ENCODE measurements around the gene TACO1.

Gene TACO1

DNA sequence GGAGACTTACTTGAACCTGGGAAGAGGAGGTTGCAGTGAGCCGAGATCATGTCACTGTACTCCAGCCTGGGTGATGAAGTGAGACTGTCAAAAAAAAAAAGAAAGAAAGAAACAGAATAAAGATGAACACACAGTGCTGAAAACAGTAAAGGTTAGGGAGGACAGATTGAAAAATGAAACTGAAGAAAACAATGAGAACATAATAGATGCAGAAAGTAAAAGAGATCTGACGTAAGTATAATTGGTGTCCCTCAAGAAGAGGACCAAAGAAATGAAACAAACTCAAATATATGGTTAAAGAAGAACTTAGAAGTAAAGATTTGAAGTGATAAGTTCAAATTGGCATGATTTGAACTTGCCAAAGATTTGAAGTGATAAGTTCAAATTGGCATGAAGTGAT lies 43.3 kb upstream of the TACO1 start (continued):
- TF ChIP-seq, protein P1, sequence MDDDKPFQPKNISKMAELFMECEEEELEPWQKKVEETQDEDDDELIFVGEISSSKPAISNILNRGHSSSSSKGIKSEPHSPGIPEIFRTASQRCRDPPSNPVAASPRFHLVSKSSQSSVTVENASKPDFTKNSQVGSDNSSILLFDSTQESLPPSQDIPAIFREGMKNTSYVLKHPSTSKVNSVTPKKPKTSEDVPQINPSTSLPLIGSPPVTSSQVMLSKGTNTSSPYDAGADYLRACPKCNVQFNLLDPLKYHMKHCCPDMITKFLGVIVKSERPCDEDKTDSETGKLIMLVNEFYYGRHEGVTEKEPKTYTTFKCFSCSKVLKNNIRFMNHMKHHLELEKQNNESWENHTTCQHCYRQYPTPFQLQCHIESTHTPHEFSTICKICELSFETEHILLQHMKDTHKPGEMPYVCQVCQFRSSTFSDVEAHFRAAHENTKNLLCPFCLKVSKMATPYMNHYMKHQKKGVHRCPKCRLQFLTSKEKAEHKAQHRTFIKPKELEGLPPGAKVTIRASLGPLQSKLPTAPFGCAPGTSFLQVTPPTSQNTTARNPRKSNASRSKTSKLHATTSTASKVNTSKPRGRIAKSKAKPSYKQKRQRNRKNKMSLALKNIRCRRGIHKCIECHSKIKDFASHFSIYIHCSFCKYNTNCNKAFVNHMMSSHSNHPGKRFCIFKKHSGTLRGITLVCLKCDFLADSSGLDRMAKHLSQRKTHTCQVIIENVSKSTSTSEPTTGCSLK (tag by site-specific recombination; IDR thresholded peaks at IDR 0.05): no peak
- TF ChIP-seq, protein P2, sequence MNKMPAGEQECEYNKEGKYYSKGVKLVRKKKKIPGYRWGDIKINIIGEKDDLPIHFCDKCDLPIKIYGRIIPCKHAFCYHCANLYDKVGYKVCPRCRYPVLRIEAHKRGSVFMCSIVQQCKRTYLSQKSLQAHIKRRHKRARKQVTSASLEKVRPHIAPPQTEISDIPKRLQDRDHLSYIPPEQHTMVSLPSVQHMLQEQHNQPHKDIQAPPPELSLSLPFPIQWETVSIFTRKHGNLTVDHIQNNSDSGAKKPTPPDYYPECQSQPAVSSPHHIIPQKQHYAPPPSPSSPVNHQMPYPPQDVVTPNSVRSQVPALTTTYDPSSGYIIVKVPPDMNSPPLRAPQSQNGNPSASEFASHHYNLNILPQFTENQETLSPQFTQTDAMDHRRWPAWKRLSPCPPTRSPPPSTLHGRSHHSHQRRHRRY (tag by site-specific recombination; IDR thresholded peaks at IDR 0.05): no peak
- no peak for TF ChIP-seq ZNF600 (tag by site-specific recombination; IDR thresholded peaks at IDR 0.05)
- no peak for TF ChIP-seq MEIS1 (CRISPR knock-in tag; IDR thresholded peaks at IDR 0.05; ENCODE audit: borderline replicate concordance)
- TF ChIP-seq ZNF155 (tag by site-specific recombination; IDR thresholded peaks at IDR 0.05): no peak
- no peak for TF ChIP-seq ZNF335 (tag by site-specific recombination; conservative IDR thresholded peaks at IDR 0.05)
- TF ChIP-seq ZNF274 (IDR thresholded peaks at IDR 0.05; ENCODE audit: low read length): no peak
- TF ChIP-seq ZNF274 (tag by site-specific recombination; IDR thresholded peaks at IDR 0.05; ENCODE audit: borderline replicate concordance): no peak
- no peak for TF ChIP-seq ZIC2 (tag by site-specific recombination; IDR thresholded peaks at IDR 0.05)
- TF ChIP-seq ZNF433 (tag by site-specific recombination; IDR thresholded peaks at IDR 0.05; ENCODE audit: low read depth): no peak
- no peak for TF ChIP-seq HOXA7 (CRISPR knock-in tag; IDR thresholded peaks at IDR 0.05; ENCODE audit: borderline replicate concordance)
- TF ChIP-seq ZNF133 (tag by site-specific recombination; IDR thresholded peaks at IDR 0.05): peak; percentile 98
- no peak for TF ChIP-seq ZNF777 (tag by site-specific recombination; IDR thresholded peaks at IDR 0.05; ENCODE audit: borderline replicate concordance)

DNA sequence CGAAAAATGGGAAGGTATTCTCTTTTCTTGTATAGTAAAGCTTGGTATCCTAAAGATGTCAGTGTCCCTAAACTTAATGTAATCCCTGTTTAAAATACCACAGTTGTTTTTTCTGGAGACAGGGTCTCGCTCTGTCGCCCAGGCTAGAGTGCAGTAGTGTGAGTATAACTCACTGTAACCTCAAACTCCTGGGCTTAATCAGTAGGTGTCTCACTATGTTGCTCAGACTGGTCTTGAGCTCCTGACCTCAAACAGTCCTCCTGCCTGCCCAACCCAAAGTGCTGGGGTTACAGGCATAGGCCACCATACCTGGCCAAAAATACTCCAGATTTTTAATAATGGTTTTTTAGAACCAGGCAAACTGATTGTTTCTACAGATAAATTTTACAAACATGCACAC lies 42.3 kb upstream of the TACO1 start:
- POLR2A ChIA-PET: no interaction called here
- CTCF ChIA-PET: interaction anchor here (0.6 to 1.4 kb wide), 3 partner anchors 30 to 133 kb away, joined by 3 to 5 read pairs (median 3); no protein-coding TSS in a partner anchor
- no peaks in the 10 kb centered on the region for H3K9me3 ChIP-seq (ENCODE audit: control insufficient read depth, insufficient read depth, low read depth, low read length)
- H3K4me3 ChIP-seq (ENCODE audit: low read depth, low read length): no peak overlapping the region
- H3K36me3 ChIP-seq (ENCODE audit: control insufficient read depth in 2 of 2, insufficient read depth in 1 of 2, low read length in 2 of 2): peaks cover 0 to 3% of the 10 kb centered on the region in 2 experiments; a peak in 2 of 3 replicates
- peaks cover 2% of the 10 kb centered on the region; the same call in 1 of the 2 replicates for H3K4me1 ChIP-seq (ENCODE audit: control insufficient read depth, insufficient read depth, low read length)
- TF ChIP-seq, protein P3, sequence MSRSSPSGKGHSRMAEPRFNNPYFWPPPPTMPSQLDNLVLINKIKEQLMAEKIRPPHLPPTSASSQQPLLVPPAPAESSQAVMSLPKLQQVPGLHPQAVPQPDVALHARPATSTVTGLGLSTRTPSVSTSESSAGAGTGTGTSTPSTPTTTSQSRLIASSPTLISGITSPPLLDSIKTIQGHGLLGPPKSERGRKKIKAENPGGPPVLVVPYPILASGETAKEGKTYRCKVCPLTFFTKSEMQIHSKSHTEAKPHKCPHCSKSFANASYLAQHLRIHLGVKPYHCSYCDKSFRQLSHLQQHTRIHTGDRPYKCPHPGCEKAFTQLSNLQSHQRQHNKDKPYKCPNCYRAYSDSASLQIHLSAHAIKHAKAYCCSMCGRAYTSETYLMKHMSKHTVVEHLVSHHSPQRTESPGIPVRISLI (tag by site-specific recombination; IDR thresholded peaks at IDR 0.05): no peak
- TF ChIP-seq ZNF202 (tag by site-specific recombination; IDR thresholded peaks at IDR 0.05; ENCODE audit: borderline replicate concordance) (no peak), ZNF792 (tag by site-specific recombination; IDR thresholded peaks at IDR 0.05) (no peak), ZNF629 (tag by site-specific recombination; IDR thresholded peaks at IDR 0.05) (no peak), ZNF214 (tag by site-specific recombination; IDR thresholded peaks at IDR 0.05; ENCODE audit: borderline replicate concordance) (no peak), ZNF560 (tag by site-specific recombination; IDR thresholded peaks at IDR 0.05; ENCODE audit: borderline replicate concordance) (no peak), ZFP3 (tag by site-specific recombination; IDR thresholded peaks at IDR 0.05; ENCODE audit: low read depth) (no peak), ZNF585B (tag by site-specific recombination; IDR thresholded peaks at IDR 0.05) (no peak)
- TF ChIP-seq, protein P4, sequence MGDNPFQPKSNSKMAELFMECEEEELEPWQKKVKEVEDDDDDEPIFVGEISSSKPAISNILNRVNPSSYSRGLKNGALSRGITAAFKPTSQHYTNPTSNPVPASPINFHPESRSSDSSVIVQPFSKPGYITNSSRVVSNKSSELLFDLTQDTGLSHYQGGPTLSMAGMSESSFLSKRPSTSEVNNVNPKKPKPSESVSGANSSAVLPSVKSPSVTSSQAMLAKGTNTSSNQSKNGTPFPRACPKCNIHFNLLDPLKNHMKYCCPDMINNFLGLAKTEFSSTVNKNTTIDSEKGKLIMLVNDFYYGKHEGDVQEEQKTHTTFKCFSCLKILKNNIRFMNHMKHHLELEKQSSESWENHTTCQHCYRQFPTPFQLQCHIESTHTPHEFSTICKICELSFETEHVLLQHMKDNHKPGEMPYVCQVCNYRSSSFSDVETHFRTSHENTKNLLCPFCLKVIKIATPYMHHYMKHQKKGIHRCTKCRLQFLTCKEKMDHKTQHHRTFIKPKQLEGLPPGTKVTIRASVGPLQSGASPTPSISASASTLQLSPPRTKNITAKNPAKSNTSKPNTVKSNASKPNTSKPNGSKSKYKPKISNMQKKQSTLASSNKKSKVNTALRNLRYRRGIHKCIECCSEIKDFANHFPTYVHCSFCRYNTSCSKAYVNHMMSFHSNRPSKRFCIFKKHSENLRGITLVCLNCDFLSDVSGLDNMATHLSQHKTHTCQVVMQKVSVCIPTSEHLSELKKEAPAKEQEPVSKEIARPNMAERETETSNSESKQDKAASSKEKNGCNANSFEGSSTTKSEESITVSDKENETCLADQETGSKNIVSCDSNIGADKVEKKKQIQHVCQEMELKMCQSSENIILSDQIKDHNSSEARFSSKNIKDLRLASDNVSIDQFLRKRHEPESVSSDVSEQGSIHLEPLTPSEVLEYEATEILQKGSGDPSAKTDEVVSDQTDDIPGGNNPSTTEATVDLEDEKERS (tag by site-specific recombination; IDR thresholded peaks at IDR 0.05): no peak
- TF ChIP-seq, protein P5, sequence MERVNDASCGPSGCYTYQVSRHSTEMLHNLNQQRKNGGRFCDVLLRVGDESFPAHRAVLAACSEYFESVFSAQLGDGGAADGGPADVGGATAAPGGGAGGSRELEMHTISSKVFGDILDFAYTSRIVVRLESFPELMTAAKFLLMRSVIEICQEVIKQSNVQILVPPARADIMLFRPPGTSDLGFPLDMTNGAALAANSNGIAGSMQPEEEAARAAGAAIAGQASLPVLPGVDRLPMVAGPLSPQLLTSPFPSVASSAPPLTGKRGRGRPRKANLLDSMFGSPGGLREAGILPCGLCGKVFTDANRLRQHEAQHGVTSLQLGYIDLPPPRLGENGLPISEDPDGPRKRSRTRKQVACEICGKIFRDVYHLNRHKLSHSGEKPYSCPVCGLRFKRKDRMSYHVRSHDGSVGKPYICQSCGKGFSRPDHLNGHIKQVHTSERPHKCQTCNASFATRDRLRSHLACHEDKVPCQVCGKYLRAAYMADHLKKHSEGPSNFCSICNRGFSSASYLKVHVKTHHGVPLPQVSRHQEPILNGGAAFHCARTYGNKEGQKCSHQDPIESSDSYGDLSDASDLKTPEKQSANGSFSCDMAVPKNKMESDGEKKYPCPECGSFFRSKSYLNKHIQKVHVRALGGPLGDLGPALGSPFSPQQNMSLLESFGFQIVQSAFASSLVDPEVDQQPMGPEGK (tag by site-specific recombination; IDR thresholded peaks at IDR 0.05): no peak
- no peak overlapping the region for H3K27ac ChIP-seq (ENCODE audit: extremely low read depth, low read depth, low read length)
